AG04450 (cell line): Measurements from ENCODE around the gene WDFY2. TPM values are rescaled to one million over a fixed set of nuclear protein-coding genes. Genes with fewer than 3 reads are reported as not detected.

Source experiments
- CTCF ChIA-PET: fragments of 300-600, 350-600 bp; formaldehyde crosslinking; extraction: SDS; loops from one replicate; lab custom pipeline; 2022; ENCODE audit warnings: antibody characterized with exemption, inconsistent platforms; lab: Charles Lee
- POLR2A ChIA-PET: fragments of 350-600 bp; formaldehyde crosslinking; extraction: SDS; loops from one replicate; lab custom pipeline; 2021; ENCODE audit warnings: antibody characterized with exemption, inconsistent platforms; lab: Yijun Ruan, JAX
- DNase-seq: peaks from one replicate; pipeline ENCODE4 v3.0.0-alpha.2; 2011; ENCODE audit warnings: low read depth, low spot score
- H3K27ac ChIP-seq: one replicate; pipeline ENCODE4 v1.5.1; 2012; ENCODE audit warnings: low read depth, low read length, control low read depth
- H3K27me3 ChIP-seq: one replicate; pipeline ENCODE4 v1.6.0; 2012; ENCODE audit warnings: low read length; ENCODE audit not compliant: control insufficient read depth, insufficient read depth
- H3K4me3 ChIP-seq: 2 replicates; pipeline ENCODE4 v1.5.1; 2011; ENCODE audit warnings: mild to moderate bottlenecking, low read depth, low read length, control low read depth
- H3K9me3 ChIP-seq: 2 replicates; pipeline ENCODE4 v1.5.1; 2012; ENCODE audit warnings: low read length; ENCODE audit not compliant: control insufficient read depth, insufficient read depth
- polyA plus RNA-seq: library from polyadenylated mRNA; depleted of rRNA; stranded (reverse); fragments of >200 nt; gene quantifications from 2 replicates; pipeline ENCODE4 v1.2.3, GENCODE V29; 2011
- TF ChIP-seq, protein P1 (sequence below): IDR thresholded peaks from 2 replicates; pipeline ENCODE4 v1.5.1; 2011; ENCODE audit warnings: low read depth, low read length, control low read depth, inconsistent platforms

Gene WDFY2
- polyA plus RNA-seq, 1 experiment, result 6.3 TPM

DNA sequence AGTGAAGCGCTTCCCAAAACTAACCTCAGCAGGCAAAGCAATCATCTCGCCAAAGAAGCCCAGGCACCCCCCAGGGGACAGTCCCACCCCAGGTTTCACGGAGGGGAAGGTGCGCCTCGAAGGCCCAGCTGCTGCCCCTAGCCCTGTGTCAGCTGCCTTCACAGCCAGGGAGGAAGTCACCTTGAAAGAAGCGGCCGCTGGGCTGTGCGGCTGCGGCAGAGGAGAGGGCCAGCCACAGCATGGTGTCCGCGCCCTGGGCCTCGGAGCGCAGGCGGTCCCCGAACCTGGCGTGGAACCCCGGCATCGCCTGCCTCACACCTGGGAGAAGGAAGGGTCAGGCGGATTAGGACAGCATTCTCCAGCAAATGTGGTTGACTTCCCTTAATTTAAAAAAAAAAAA lies 184.7 kb downstream of the WDFY2 start:
- no peaks in the 10 kb centered on the region; the same call in 1 of the 2 replicates for H3K9me3 ChIP-seq
- no peak overlapping the region for H3K4me3 ChIP-seq
- CTCF ChIA-PET, result no interaction called here
- H3K27ac ChIP-seq, result no peak overlapping the region
- TF ChIP-seq, protein P1, sequence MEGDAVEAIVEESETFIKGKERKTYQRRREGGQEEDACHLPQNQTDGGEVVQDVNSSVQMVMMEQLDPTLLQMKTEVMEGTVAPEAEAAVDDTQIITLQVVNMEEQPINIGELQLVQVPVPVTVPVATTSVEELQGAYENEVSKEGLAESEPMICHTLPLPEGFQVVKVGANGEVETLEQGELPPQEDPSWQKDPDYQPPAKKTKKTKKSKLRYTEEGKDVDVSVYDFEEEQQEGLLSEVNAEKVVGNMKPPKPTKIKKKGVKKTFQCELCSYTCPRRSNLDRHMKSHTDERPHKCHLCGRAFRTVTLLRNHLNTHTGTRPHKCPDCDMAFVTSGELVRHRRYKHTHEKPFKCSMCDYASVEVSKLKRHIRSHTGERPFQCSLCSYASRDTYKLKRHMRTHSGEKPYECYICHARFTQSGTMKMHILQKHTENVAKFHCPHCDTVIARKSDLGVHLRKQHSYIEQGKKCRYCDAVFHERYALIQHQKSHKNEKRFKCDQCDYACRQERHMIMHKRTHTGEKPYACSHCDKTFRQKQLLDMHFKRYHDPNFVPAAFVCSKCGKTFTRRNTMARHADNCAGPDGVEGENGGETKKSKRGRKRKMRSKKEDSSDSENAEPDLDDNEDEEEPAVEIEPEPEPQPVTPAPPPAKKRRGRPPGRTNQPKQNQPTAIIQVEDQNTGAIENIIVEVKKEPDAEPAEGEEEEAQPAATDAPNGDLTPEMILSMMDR, result no peak
- POLR2A ChIA-PET, result no interaction called here
- H3K27me3 ChIP-seq, result no peaks in the 10 kb centered on the region
- no peak for DNase-seq

DNA sequence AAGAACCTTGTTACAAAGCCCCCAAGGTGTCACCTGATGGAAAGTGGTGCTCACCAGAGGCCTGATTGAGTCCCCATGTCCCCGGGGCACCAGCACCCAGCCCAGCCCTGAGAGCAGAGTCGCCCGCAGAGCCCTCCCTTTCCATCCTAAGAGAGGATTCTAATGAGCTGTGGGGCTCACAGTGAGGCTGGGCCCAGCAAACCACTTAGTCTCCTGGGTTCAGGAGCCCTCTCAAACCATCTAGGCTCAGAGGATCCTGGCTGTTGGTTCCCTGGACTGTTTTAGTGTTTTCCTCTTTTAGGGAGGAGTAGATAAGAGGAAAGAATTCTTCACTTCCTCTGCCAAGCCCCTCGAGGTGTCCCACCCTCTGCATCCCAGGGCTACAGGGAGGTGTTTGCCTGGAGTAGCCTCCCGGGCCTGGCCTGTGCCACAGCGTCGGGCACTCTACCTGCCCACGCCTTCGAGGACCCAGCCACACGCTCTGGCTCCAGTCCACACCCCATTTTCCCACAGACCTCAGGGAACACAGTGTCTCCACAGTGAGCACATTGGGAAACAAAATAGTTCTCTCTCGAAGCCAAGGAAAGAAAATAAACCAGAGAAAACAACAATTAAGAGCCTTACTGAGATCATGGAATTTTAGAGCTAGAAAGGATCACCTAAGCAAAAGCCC lies 185.3 kb downstream of the WDFY2 start:
- H3K27me3 ChIP-seq, result no peaks in the 10 kb centered on the region
- POLR2A ChIA-PET, result no interaction called here
- TF ChIP-seq, protein P1, result no peak
- H3K4me3 ChIP-seq, result no peak overlapping the region
- CTCF ChIA-PET, result no interaction called here
- H3K9me3 ChIP-seq, result no peaks in the 10 kb centered on the region; the same call in 1 of the 2 replicates
- no peak for DNase-seq
- no peak overlapping the region for H3K27ac ChIP-seq

DNA sequence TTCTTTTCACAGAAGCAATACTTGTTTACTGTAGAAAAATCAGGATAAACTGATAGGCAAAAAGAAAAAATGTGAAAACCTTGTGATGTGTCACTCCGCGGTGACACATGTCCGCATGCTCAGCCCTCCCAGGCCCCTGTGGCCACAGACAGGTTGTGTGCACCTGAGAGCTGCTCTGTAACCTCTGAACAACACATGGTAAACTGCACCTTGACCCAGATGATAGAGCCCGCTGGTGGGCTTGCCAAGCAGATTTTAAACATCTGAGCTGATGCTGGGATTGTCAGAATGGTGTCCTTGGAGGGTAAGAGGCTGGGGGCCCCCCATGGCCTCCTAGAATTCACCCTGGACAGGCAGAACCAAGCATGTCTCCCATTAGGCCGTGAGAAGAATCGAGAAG lies 185.9 kb downstream of the WDFY2 start:
- H3K27ac ChIP-seq, result no peak overlapping the region
- ChIA-PET CTCF (no interaction called here), POLR2A (no interaction called here)
- TF ChIP-seq, protein P1, result no peak
- no peak for DNase-seq
- no peaks in the 10 kb centered on the region; the same call in 1 of the 2 replicates for H3K9me3 ChIP-seq
- H3K27me3 ChIP-seq, result no peaks in the 10 kb centered on the region
- H3K4me3 ChIP-seq, result no peak overlapping the region

DNA sequence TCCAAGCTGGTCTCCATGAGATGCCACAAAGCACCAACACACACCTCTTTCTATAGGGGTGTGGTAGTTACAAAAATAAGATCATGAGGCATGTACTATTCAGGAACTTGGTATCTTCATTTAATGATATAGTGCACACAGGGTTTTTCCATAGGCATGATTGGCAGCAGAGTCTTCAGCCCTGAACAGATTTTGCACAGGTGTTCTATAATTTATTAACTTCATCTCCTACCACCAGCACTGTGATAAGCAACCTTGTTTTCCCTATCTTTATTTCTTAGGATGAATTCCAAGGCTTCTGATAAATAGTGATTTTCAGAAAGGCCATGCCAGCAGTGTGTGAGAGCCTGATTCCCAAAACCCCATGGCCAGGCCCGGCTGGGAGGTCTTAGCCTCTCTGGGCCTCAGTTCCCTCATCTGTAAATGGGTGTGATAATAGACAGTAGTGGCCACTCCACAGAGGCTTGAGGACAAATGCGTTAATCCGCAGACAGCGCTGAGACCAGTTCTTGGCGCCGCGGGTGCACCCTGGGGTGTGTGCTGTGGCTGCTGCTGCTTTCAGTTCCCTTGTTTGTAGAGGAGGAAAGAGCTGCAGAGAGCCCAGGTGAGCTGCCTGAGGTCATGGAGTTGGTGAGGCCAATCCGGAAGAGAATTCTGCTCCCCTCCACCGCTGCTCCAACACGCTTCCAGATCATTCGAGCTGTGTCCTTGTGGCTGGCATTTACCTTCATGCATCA lies 186.6 kb downstream of the WDFY2 start:
- ChIA-PET POLR2A (no interaction called here), CTCF (interaction anchor here (1.8 kb wide), 1 partner anchor 336 kb away, joined by 6 read pairs; no protein-coding TSS in a partner anchor)
- TF ChIP-seq, protein P1, result no peak
- H3K9me3 ChIP-seq, result no peaks in the 10 kb centered on the region; the same call in 1 of the 2 replicates
- no peak overlapping the region for H3K4me3 ChIP-seq
- H3K27me3 ChIP-seq, result no peaks in the 10 kb centered on the region
- H3K27ac ChIP-seq, result no peak overlapping the region
- no peak for DNase-seq
